IMR-90 (cell line): ENCODE data around the gene KCNK10. TPM values are rescaled to one million over a fixed set of nuclear protein-coding genes. Genes with fewer than 3 reads are reported as not detected.

ENCODE experiments used
- ATAC-seq: fragments of 200-7000 bp; cut with Tn5 transposase; 2 replicates; pipeline ENCODE4 v1.9.1; 2020; ENCODE audit warnings: low read depth, mild to moderate bottlenecking, moderate library complexity
- BruUV-seq: library from RNA; stranded (reverse); fragments of 400-500 nt; replicated peaks from 2 replicates; lab custom pipeline; 2021; lab: Mats Ljungman, UMichigan
- CTCF ChIA-PET: fragments of 300-600 bp; formaldehyde crosslinking; extraction: SDS; loops from one replicate; lab custom pipeline; 2021; ENCODE audit warnings: antibody characterized with exemption; lab: Yijun Ruan, JAX
- POLR2A ChIA-PET: fragments of 300-600 bp; sonication (Branson Sonifier 250); formaldehyde crosslinking; loops from one replicate; lab custom pipeline; 2022; ENCODE audit warnings: antibody characterized with exemption; ENCODE audit not compliant: unreplicated experiment; lab: Charles Lee
- DNase-seq: peaks from one replicate; pipeline ENCODE4 v3.0.0; 2013
- H2AFZ ChIP-seq: replicated peaks from 2 replicates; pipeline ENCODE3; 2013; ENCODE audit warnings: low read length, mild to moderate bottlenecking; ENCODE audit not compliant: poor library complexity
- H2AK5ac ChIP-seq: 2 replicates; pipeline ENCODE4 v1.6.1; 2013; ENCODE audit warnings: low read depth, low read length, inconsistent platforms
- H2AK9ac ChIP-seq: replicated peaks from 2 replicates; pipeline ENCODE3; 2013; ENCODE audit warnings: mild to moderate bottlenecking, low read depth, low read length, moderate library complexity; ENCODE audit not compliant: poor library complexity
- H2BK120ac ChIP-seq: 2 replicates; pipeline ENCODE4 v1.6.1; 2013; ENCODE audit warnings: low read depth, low read length, inconsistent platforms
- H2BK15ac ChIP-seq: 3 replicates; pipeline ENCODE4 v1.6.1; 2013; ENCODE audit warnings: low read depth, low read length, inconsistent platforms
- H2BK20ac ChIP-seq: 2 replicates; pipeline ENCODE4 v1.6.1; 2013; ENCODE audit warnings: low read depth, mild to moderate bottlenecking, inconsistent platforms, low read length, moderate library complexity
- H2BK5ac ChIP-seq: 2 replicates; pipeline ENCODE4 v1.6.1; 2013; ENCODE audit warnings: mild to moderate bottlenecking, low read depth, low read length, inconsistent platforms; ENCODE audit not compliant: poor library complexity, severe bottlenecking
- H3K14ac ChIP-seq: replicated peaks from 2 replicates; pipeline ENCODE4 v1.6.1; 2013; ENCODE audit warnings: low read depth, low read length, inconsistent platforms
- H3K18ac ChIP-seq: 2 replicates; pipeline ENCODE4 v1.6.1; 2013; ENCODE audit warnings: low read depth, low read length, control low read depth
- H3K23ac ChIP-seq: 2 replicates; pipeline ENCODE4 v1.6.1; 2013; ENCODE audit warnings: low read depth, low read length, inconsistent platforms
- H3K27ac ChIP-seq: 2 replicates; pipeline ENCODE4 v1.5.1; 2013; ENCODE audit warnings: mild to moderate bottlenecking, control low read depth, low read length; ENCODE audit not compliant: insufficient read depth
- H3K27me3 ChIP-seq: 2 replicates; pipeline ENCODE4 v1.6.1; 2013; ENCODE audit warnings: low read length; ENCODE audit not compliant: control insufficient read depth, insufficient read depth
- H3K36me3 ChIP-seq: 2 replicates; pipeline ENCODE4 v1.6.1; 2013; ENCODE audit warnings: low read length, mixed read lengths; ENCODE audit not compliant: control insufficient read depth, insufficient read depth
- H3K4ac ChIP-seq: 2 replicates; pipeline ENCODE4 v1.6.1; 2013; ENCODE audit warnings: low read depth, low read length, inconsistent platforms
- H3K4me1 ChIP-seq: 2 replicates; pipeline ENCODE4 v1.6.1; 2013; ENCODE audit warnings: low read length, mixed read lengths; ENCODE audit not compliant: control insufficient read depth, insufficient read depth
- H3K4me2 ChIP-seq: 2 replicates; pipeline ENCODE4 v1.6.1; 2013; ENCODE audit warnings: low read depth, mild to moderate bottlenecking, control low read depth, low read length, moderate library complexity
- H3K4me3 ChIP-seq: 2 replicates; pipeline ENCODE4 v1.5.1; 2013; ENCODE audit warnings: low read depth, mild to moderate bottlenecking, control low read depth, low read length, moderate library complexity; ENCODE audit not compliant: insufficient read depth
- H3K56ac ChIP-seq: 2 replicates; pipeline ENCODE4 v1.6.1; 2013; ENCODE audit warnings: low read length, inconsistent platforms; ENCODE audit not compliant: insufficient read depth; ENCODE audit errors: extremely low read depth
- H3K79me1 ChIP-seq, 2 experiments: 2 replicates each; pipeline ENCODE4 v1.6.1; 2013; ENCODE audit warnings: low read length in 2 of 2, inconsistent platforms in 1 of 2, low read depth in 1 of 2
- H3K9ac ChIP-seq: 2 replicates; pipeline ENCODE4 v1.6.1; 2013; ENCODE audit warnings: low read depth, low read length, control low read depth
- H3K9me1 ChIP-seq: 2 replicates; pipeline ENCODE4 v1.6.1; 2013; ENCODE audit warnings: low read length, inconsistent platforms; ENCODE audit not compliant: insufficient read depth
- H3K9me3 ChIP-seq: 2 replicates; pipeline ENCODE4 v1.6.1; 2013; ENCODE audit warnings: low read length; ENCODE audit not compliant: control insufficient read depth, insufficient read depth
- H4K20me1 ChIP-seq: 2 replicates; pipeline ENCODE4 v1.6.1; 2013; ENCODE audit warnings: low read length, inconsistent platforms; ENCODE audit not compliant: insufficient read depth
- H4K5ac ChIP-seq: 2 replicates; pipeline ENCODE4 v1.6.1; 2013; ENCODE audit warnings: mild to moderate bottlenecking, low read depth, low read length, control low read depth
- H4K8ac ChIP-seq, 2 experiments: 2 replicates each; pipeline ENCODE4 v1.6.1; 2013; ENCODE audit warnings: low read depth in 2 of 2, low read length in 2 of 2, control low read depth in 1 of 2, inconsistent platforms in 1 of 2
- H4K91ac ChIP-seq: 2 replicates; pipeline ENCODE4 v1.6.1; 2013; ENCODE audit warnings: low read depth, low read length, inconsistent platforms; ENCODE audit not compliant: insufficient read depth
- BHLHE40 ChIP-seq: fragments of 150-350 bp; IDR thresholded peaks from 2 replicates; pipeline ENCODE4 v1.6.1; 2016; ENCODE audit warnings: mild to moderate bottlenecking, low read depth, low read length
- CEBPB ChIP-seq: IDR thresholded peaks from 2 replicates; pipeline ENCODE4 v1.6.1; 2012; ENCODE audit warnings: low read depth, low read length, improper control_type of control experiment
- CHD1 ChIP-seq: IDR thresholded peaks from 2 replicates; pipeline ENCODE4 v1.6.1; 2012; ENCODE audit warnings: low read depth, low read length, improper control_type of control experiment
- FOS ChIP-seq: fragments of 150-350 bp; IDR thresholded peaks from 2 replicates; pipeline ENCODE4 v1.6.1; 2016; ENCODE audit warnings: low read depth, low read length
- MAFK ChIP-seq: IDR thresholded peaks from 2 replicates; pipeline ENCODE4 v1.6.1; 2012; ENCODE audit warnings: low read depth, low read length, improper control_type of control experiment
- MXI1 ChIP-seq: IDR thresholded peaks from 2 replicates; pipeline ENCODE4 v1.6.1; 2012; ENCODE audit warnings: low read depth, mild to moderate bottlenecking, low read length, moderate library complexity, borderline replicate concordance
- NFE2L2 ChIP-seq: fragments of 150-350 bp; IDR thresholded peaks from 2 replicates; pipeline ENCODE4 v1.6.1; 2016; ENCODE audit warnings: low read depth, mild to moderate bottlenecking, low read length
- POLR2A ChIP-seq: IDR thresholded peaks from 2 replicates; pipeline ENCODE4 v1.6.1; 2012; ENCODE audit warnings: mild to moderate bottlenecking, low read depth, low read length
- RAD21 ChIP-seq: IDR thresholded peaks from 2 replicates; pipeline ENCODE4 v1.6.1; 2012; ENCODE audit warnings: low read length, improper control_type of control experiment
- RCOR1 ChIP-seq: IDR thresholded peaks from 2 replicates; pipeline ENCODE4 v1.6.1; 2012; ENCODE audit warnings: mild to moderate bottlenecking, low read length, improper control_type of control experiment; ENCODE audit not compliant: insufficient replicate concordance
- RFX5 ChIP-seq: IDR thresholded peaks from 2 replicates; pipeline ENCODE4 v1.8.0; 2012; ENCODE audit warnings: low read depth, mild to moderate bottlenecking, low read length, moderate library complexity
- SMC3 ChIP-seq: fragments of 150-350 bp; IDR thresholded peaks from 2 replicates; pipeline ENCODE4 v1.6.1; 2016; ENCODE audit warnings: low read depth, mild to moderate bottlenecking, antibody characterized with exemption, low read length, moderate library complexity
- WGBS, 2 experiments: methylation state at CpG; one replicate each; pipeline versions ENCODE4 v1.1.5 to v1.1.7; 2013; ENCODE audit warnings: missing lambda C conversion rate in 2 of 2; ENCODE audit not compliant: insufficient read length in 1 of 2; ENCODE audit errors: extremely low coverage in 2 of 2; 5-methylcytosine and 5-hydroxymethylcytosine counted together
- dilution Hi-C: fragments of 300-500 bp; cut with HindIII; formaldehyde crosslinking; loops from one replicate; pipeline ENCODE4 v1.14.3; 2018; ENCODE audit warnings: low sequenced_read_pairs; ENCODE audit not compliant: unreplicated experiment
- in situ Hi-C: fragments of 300-500 bp; cut with MboI; formaldehyde crosslinking; loops from 3 replicates; pipeline ENCODE4 v1.14.3; 2019; ENCODE audit warnings: low sequenced_read_pairs, inconsistent platforms, mixed read lengths
- intact Hi-C: fragments of 100-400 bp; cut with micrococcal nuclease; formaldehyde crosslinking; loops from 2 replicates; pipeline ENCODE4 v1.10.0; 2022
- polyA plus RNA-seq, 3 experiments: library from polyadenylated mRNA; depleted of rRNA; stranded (reverse); fragments of >200 nt; gene quantifications; 2 replicates each; pipeline ENCODE4 v1.2.3, GENCODE V29; 2012; ENCODE audit warnings: low replicate concordance in 1 of 3
- total RNA-seq: library from RNA; depleted of rRNA; stranded (reverse); fragments of >200 nt; gene quantifications from 2 replicates; pipeline ENCODE4 v1.2.3, GENCODE V29; 2012
- TF ChIP-seq, protein P1 (sequence below): fragments of 150-350 bp; IDR thresholded peaks from 2 replicates; pipeline ENCODE4 v1.6.1; 2016; ENCODE audit warnings: low read depth, mild to moderate bottlenecking, low read length, moderate library complexity, borderline replicate concordance
- TF ChIP-seq, protein P2 (sequence below): conservative IDR thresholded peaks from 2 replicates; pipeline ENCODE4 v1.5.1; 2012; ENCODE audit warnings: mild to moderate bottlenecking, low read depth, low read length, improper control_type of control experiment
- TF ChIP-seq, protein P3 (sequence below): fragments of 150-350 bp; IDR thresholded peaks from 2 replicates; pipeline ENCODE4 v1.6.1; 2017; ENCODE audit warnings: mild to moderate bottlenecking, antibody characterized with exemption, low read length, low read depth

The KCNK10 gene
- total and polyA plus RNA-seq, 2 of the 4 experiments (the other 2 are of a cell fraction): not detected

DNA sequence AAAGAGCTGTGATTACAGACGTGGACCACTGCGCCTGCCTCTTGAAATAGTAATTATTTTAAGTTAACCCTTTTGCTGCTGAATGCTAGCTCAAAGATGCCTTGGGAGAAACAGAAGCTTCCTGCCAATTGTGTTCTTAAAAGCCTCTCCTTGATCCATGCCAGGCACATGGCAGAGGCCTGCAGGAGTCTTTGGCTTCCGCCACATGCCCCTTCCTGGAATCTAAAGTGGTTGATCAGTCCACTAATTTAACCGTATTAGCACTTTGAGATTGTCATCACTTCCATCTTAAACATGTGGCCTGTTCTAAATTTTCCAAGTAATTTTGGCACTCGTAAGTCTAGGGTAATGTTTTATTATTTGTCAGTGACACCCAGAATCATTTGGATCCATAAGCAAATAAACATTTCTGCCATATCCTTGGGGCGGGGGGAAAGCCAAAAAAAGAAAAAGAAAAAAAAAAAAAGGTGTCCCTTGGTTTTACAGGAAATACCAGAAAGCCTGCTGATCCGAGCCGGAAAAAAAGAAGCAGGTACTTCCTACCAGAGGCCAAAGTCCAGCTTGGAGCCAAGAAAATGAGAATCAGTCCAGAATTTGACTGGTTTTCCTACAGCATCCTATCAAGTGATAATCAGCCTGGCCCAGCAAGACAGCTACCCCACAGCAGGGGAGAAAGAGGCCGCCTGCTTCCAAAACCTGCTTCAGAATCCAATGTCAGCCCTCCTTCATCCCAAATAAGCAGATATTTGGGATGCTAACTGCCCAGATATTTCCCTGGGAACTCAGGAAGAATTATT, 104.8 kb downstream of the KCNK10 start:
- CTCF ChIA-PET: no interaction called here

More for the DNA sequence above, 104.8 kb downstream of the KCNK10 start:
- no peak overlapping the region for H3K27ac ChIP-seq
- H3K4ac ChIP-seq: no peak overlapping the region
- H3K4me2 ChIP-seq: no peak overlapping the region
- POLR2A ChIA-PET: no interaction called here
- H3K56ac ChIP-seq: no peak overlapping the region
- H3K36me3 ChIP-seq: no peaks in the 10 kb centered on the region
- H2AK9ac ChIP-seq: no peak overlapping the region
- H3K27me3 ChIP-seq: no peaks in the 10 kb centered on the region
- H3K79me1 ChIP-seq: no peaks in the 10 kb centered on the region
- intact Hi-C loops (no loop called here), in situ Hi-C loops (no loop called here), dilution Hi-C loops (no loop called here)
- no CpG with 5 or more reads among the region's 9 CpGs for WGBS, 2 experiments
- no peak overlapping the region for H2BK15ac ChIP-seq
- 0 out of 2 replicates have a peak, but pooled peaks cover 2% of the 10 kb centered on the region for H3K9me3 ChIP-seq
- H2BK120ac ChIP-seq: no peak overlapping the region
- no peak overlapping the region for H4K91ac ChIP-seq
- H3K9me1 ChIP-seq: no peaks in the 10 kb centered on the region
- H3K18ac ChIP-seq: no peak overlapping the region
- H2BK20ac ChIP-seq: no peak overlapping the region
- BruUV-seq: no TSS peak
- H4K20me1 ChIP-seq: no peaks in the 10 kb centered on the region
- no peak overlapping the region for H2AFZ ChIP-seq
- no peak overlapping the region for H3K9ac ChIP-seq
- no peak overlapping the region for H4K5ac ChIP-seq
- DNase-seq: no peak
- H3K4me3 ChIP-seq: no peak overlapping the region
- H2AK5ac ChIP-seq: no peak overlapping the region
- no peak overlapping the region for H3K23ac ChIP-seq
- no peak overlapping the region for H3K14ac ChIP-seq
- no peak overlapping the region for H4K8ac ChIP-seq
- no peak for ATAC-seq
- no peaks in the 10 kb centered on the region for H3K4me1 ChIP-seq
- H2BK5ac ChIP-seq: no peak overlapping the region
- TF ChIP-seq RFX5 (no peak), CEBPB (no peak), MAFK (no peak), SMC3 (no peak), NFE2L2 (no peak), RCOR1 (no peak), BHLHE40 (no peak), POLR2A (no peak), CHD1 (no peak), MXI1 (no peak), RAD21 (no peak), FOS (no peak)
- TF ChIP-seq, protein P1, sequence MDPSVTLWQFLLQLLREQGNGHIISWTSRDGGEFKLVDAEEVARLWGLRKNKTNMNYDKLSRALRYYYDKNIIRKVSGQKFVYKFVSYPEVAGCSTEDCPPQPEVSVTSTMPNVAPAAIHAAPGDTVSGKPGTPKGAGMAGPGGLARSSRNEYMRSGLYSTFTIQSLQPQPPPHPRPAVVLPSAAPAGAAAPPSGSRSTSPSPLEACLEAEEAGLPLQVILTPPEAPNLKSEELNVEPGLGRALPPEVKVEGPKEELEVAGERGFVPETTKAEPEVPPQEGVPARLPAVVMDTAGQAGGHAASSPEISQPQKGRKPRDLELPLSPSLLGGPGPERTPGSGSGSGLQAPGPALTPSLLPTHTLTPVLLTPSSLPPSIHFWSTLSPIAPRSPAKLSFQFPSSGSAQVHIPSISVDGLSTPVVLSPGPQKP: no peak
- TF ChIP-seq, protein P2, sequence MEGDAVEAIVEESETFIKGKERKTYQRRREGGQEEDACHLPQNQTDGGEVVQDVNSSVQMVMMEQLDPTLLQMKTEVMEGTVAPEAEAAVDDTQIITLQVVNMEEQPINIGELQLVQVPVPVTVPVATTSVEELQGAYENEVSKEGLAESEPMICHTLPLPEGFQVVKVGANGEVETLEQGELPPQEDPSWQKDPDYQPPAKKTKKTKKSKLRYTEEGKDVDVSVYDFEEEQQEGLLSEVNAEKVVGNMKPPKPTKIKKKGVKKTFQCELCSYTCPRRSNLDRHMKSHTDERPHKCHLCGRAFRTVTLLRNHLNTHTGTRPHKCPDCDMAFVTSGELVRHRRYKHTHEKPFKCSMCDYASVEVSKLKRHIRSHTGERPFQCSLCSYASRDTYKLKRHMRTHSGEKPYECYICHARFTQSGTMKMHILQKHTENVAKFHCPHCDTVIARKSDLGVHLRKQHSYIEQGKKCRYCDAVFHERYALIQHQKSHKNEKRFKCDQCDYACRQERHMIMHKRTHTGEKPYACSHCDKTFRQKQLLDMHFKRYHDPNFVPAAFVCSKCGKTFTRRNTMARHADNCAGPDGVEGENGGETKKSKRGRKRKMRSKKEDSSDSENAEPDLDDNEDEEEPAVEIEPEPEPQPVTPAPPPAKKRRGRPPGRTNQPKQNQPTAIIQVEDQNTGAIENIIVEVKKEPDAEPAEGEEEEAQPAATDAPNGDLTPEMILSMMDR: no peak
- TF ChIP-seq, protein P3, sequence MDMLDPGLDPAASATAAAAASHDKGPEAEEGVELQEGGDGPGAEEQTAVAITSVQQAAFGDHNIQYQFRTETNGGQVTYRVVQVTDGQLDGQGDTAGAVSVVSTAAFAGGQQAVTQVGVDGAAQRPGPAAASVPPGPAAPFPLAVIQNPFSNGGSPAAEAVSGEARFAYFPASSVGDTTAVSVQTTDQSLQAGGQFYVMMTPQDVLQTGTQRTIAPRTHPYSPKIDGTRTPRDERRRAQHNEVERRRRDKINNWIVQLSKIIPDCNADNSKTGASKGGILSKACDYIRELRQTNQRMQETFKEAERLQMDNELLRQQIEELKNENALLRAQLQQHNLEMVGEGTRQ: no peak
